ENCODE results near the gene ATP13A3. TPM values are rescaled to one million over a fixed set of nuclear protein-coding genes. Genes with fewer than 3 reads are reported as not detected.

ATP13A3 gene
- total and polyA plus RNA-seq, 2 experiments from 2014 or later = 20.0 to 202 TPM

DNA sequence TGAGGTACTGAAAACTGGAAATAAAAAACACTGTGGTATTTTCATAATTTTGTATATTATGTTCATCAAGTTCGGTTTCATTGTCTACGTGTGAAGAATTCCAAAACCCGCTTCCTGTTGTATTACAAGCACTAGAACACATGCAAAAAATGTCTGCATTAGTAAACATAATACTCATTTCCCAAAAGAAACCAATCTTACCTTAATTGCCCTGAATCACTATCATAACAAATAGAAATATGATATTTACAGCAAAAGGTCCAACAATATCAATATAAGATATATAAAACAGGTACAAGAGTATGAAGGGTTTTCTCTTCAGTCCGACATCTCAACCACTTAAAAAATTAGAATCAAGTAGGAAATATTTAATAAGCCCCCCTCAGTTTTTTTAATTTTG is 61.4 kb downstream of the ATP13A3 start:
- Mint-ChIP-seq H3K27me3 (ENCODE audit: insufficient read depth, low read depth, poor library complexity) (no peaks in the 10 kb centered on the region), H3K4me1 (no peaks in the 10 kb centered on the region), H3K4me3 (no peak overlapping the region), H3K9me3 (no peaks in the 10 kb centered on the region), H3K27ac (no peak overlapping the region), H3K36me3 (ENCODE audit: low read depth) (peaks cover 53% of the 10 kb centered on the region; the same call in 2 of the 3 replicates)
- H3F3A ChIP-seq (replicated peaks; ENCODE audit: low read depth) = no peaks in the 10 kb centered on the region
- H3K27me3 ChIP-seq (ENCODE audit: insufficient read depth) = no peaks in the 10 kb centered on the region
- ATAC-seq = no peak
- H3K36me3 ChIP-seq (ENCODE audit: insufficient read depth) = peaks cover 31% of the 10 kb centered on the region
- no peaks in the 10 kb centered on the region for H3K4me1 ChIP-seq (ENCODE audit: insufficient read depth)
- H3K27ac ChIP-seq (ENCODE audit: low read depth) = no peak overlapping the region
- no peaks in the 10 kb centered on the region for H3K79me2 ChIP-seq (replicated peaks; ENCODE audit: insufficient read depth)
- no peak overlapping the region for H2AFZ ChIP-seq
- peaks cover 8% of the 10 kb centered on the region; the same call in 1 of the 2 replicates for H4K20me1 ChIP-seq (replicated peaks; ENCODE audit: insufficient read depth)
- no peak overlapping the region for H3K4me2 ChIP-seq
- TF ChIP-seq STAT1 (IDR thresholded peaks at IDR 0.05; ENCODE audit: unreplicated experiment) (no peak), CREB1 (CRISPR knock-in tag; IDR thresholded peaks at IDR 0.05; ENCODE audit: low read depth) (no peak), EZH2phosphoT487 (IDR thresholded peaks at IDR 0.05; ENCODE audit: unreplicated experiment) (no peak), NANOG (IDR thresholded peaks at IDR 0.05; ENCODE audit: borderline replicate concordance) (no peak), EZH2 (IDR thresholded peaks at IDR 0.05; ENCODE audit: low read depth, unreplicated experiment) (no peak), ZNF331 (CRISPR knock-in tag; IDR thresholded peaks at IDR 0.05; ENCODE audit: low read depth) (no peak), POLR2AphosphoS5 (IDR thresholded peaks at IDR 0.05; ENCODE audit: low read depth) (no peak), JUNB (IDR thresholded peaks at IDR 0.05; ENCODE audit: unreplicated experiment) (no peak), ZNF114 (CRISPR knock-in tag; IDR thresholded peaks at IDR 0.05) (no peak)
- TF ChIP-seq, protein P1, sequence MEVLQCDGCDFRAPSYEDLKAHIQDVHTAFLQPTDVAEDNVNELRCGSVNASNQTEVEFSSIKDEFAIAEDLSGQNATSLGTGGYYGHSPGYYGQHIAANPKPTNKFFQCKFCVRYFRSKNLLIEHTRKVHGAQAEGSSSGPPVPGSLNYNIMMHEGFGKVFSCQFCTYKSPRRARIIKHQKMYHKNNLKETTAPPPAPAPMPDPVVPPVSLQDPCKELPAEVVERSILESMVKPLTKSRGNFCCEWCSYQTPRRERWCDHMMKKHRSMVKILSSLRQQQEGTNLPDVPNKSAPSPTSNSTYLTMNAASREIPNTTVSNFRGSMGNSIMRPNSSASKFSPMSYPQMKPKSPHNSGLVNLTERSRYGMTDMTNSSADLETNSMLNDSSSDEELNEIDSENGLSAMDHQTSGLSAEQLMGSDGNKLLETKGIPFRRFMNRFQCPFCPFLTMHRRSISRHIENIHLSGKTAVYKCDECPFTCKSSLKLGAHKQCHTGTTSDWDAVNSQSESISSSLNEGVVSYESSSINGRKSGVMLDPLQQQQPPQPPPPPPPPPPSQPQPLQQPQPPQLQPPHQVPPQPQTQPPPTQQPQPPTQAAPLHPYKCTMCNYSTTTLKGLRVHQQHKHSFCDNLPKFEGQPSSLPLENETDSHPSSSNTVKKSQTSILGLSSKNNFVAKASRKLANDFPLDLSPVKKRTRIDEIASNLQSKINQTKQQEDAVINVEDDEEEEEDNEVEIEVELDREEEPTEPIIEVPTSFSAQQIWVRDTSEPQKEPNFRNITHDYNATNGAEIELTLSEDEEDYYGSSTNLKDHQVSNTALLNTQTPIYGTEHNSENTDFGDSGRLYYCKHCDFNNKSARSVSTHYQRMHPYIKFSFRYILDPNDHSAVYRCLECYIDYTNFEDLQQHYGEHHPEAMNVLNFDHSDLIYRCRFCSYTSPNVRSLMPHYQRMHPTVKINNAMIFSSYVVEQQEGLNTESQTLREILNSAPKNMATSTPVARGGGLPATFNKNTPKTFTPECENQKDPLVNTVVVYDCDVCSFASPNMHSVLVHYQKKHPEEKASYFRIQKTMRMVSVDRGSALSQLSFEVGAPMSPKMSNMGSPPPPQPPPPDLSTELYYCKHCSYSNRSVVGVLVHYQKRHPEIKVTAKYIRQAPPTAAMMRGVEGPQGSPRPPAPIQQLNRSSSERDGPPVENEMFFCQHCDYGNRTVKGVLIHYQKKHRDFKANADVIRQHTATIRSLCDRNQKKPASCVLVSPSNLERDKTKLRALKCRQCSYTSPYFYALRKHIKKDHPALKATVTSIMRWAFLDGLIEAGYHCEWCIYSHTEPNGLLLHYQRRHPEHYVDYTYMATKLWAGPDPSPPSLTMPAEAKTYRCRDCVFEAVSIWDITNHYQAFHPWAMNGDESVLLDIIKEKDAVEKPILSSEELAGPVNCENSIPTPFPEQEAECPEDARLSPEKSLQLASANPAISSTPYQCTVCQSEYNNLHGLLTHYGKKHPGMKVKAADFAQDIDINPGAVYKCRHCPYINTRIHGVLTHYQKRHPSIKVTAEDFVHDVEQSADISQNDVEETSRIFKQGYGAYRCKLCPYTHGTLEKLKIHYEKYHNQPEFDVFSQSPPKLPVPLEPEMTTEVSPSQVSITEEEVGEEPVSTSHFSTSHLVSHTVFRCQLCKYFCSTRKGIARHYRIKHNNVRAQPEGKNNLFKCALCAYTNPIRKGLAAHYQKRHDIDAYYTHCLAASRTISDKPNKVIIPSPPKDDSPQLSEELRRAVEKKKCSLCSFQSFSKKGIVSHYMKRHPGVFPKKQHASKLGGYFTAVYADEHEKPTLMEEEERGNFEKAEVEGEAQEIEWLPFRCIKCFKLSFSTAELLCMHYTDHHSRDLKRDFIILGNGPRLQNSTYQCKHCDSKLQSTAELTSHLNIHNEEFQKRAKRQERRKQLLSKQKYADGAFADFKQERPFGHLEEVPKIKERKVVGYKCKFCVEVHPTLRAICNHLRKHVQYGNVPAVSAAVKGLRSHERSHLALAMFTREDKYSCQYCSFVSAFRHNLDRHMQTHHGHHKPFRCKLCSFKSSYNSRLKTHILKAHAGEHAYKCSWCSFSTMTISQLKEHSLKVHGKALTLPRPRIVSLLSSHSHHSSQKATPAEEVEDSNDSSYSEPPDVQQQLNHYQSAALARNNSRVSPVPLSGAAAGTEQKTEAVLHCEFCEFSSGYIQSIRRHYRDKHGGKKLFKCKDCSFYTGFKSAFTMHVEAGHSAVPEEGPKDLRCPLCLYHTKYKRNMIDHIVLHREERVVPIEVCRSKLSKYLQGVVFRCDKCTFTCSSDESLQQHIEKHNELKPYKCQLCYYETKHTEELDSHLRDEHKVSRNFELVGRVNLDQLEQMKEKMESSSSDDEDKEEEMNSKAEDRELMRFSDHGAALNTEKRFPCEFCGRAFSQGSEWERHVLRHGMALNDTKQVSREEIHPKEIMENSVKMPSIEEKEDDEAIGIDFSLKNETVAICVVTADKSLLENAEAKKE (CRISPR knock-in tag; IDR thresholded peaks at IDR 0.05) = no peak
- TF ChIP-seq, protein P2, sequence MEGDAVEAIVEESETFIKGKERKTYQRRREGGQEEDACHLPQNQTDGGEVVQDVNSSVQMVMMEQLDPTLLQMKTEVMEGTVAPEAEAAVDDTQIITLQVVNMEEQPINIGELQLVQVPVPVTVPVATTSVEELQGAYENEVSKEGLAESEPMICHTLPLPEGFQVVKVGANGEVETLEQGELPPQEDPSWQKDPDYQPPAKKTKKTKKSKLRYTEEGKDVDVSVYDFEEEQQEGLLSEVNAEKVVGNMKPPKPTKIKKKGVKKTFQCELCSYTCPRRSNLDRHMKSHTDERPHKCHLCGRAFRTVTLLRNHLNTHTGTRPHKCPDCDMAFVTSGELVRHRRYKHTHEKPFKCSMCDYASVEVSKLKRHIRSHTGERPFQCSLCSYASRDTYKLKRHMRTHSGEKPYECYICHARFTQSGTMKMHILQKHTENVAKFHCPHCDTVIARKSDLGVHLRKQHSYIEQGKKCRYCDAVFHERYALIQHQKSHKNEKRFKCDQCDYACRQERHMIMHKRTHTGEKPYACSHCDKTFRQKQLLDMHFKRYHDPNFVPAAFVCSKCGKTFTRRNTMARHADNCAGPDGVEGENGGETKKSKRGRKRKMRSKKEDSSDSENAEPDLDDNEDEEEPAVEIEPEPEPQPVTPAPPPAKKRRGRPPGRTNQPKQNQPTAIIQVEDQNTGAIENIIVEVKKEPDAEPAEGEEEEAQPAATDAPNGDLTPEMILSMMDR (conservative IDR thresholded peaks at IDR 0.05; ENCODE audit: low read depth in 2 of 2) = no peak
- TF ChIP-seq, protein P3, sequence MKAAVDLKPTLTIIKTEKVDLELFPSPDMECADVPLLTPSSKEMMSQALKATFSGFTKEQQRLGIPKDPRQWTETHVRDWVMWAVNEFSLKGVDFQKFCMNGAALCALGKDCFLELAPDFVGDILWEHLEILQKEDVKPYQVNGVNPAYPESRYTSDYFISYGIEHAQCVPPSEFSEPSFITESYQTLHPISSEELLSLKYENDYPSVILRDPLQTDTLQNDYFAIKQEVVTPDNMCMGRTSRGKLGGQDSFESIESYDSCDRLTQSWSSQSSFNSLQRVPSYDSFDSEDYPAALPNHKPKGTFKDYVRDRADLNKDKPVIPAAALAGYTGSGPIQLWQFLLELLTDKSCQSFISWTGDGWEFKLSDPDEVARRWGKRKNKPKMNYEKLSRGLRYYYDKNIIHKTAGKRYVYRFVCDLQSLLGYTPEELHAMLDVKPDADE (IDR thresholded peaks at IDR 0.05) = no peak
- TF ChIP-seq, protein P4, sequence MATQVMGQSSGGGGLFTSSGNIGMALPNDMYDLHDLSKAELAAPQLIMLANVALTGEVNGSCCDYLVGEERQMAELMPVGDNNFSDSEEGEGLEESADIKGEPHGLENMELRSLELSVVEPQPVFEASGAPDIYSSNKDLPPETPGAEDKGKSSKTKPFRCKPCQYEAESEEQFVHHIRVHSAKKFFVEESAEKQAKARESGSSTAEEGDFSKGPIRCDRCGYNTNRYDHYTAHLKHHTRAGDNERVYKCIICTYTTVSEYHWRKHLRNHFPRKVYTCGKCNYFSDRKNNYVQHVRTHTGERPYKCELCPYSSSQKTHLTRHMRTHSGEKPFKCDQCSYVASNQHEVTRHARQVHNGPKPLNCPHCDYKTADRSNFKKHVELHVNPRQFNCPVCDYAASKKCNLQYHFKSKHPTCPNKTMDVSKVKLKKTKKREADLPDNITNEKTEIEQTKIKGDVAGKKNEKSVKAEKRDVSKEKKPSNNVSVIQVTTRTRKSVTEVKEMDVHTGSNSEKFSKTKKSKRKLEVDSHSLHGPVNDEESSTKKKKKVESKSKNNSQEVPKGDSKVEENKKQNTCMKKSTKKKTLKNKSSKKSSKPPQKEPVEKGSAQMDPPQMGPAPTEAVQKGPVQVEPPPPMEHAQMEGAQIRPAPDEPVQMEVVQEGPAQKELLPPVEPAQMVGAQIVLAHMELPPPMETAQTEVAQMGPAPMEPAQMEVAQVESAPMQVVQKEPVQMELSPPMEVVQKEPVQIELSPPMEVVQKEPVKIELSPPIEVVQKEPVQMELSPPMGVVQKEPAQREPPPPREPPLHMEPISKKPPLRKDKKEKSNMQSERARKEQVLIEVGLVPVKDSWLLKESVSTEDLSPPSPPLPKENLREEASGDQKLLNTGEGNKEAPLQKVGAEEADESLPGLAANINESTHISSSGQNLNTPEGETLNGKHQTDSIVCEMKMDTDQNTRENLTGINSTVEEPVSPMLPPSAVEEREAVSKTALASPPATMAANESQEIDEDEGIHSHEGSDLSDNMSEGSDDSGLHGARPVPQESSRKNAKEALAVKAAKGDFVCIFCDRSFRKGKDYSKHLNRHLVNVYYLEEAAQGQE (IDR thresholded peaks at IDR 0.05; ENCODE audit: unreplicated experiment) = no peak
- DNase-seq (ENCODE audit: low spot score) = no peak
- no peaks in the 10 kb centered on the region for H3K9me2 ChIP-seq (ENCODE audit: insufficient read depth)
- no peak overlapping the region for H3K4me3 ChIP-seq
